Posterior vena cava (tissue), 2 donors: ENCODE data around the gene METAP1. TPM values are rescaled to one million over a fixed set of nuclear protein-coding genes. Genes with fewer than 3 reads are reported as not detected.
"Not testable (repeated sequence)": the region's sequence is repeated elsewhere in the genome, so short reads cannot be mapped to it uniquely, and the experiment has no call there.

Experiments
- DNase-seq: peaks from one replicate; pipeline ENCODE4 v3.0.0-alpha.2; 2020; ENCODE audit warnings: low spot score
- intact Hi-C, 2 donors: fragments of 100-400 bp; cut with DNase I; formaldehyde crosslinking; loops; one replicate each; pipeline versions ENCODE4 v1.14.1 to v1.14.2; 2022 to 2023
- total RNA-seq, 2 donors: library from RNA; stranded (reverse); fragmentation: NEBNext Ultra II Directional; extraction: Animal tissue kit (Norgen Biotek cat#: 25700); gene quantifications; one replicate each; pipeline ENCODE4 v1.2.1, GENCODE V29; 2021
- donor health status: DM: yes; HTN: yes; CAD: no.
- donor health status: DM: yes; HTN: yes; CAD: no.

METAP1 gene
- total RNA-seq, 2 donors from 2014 or later = 43.3 to 46.1 TPM

DNA sequence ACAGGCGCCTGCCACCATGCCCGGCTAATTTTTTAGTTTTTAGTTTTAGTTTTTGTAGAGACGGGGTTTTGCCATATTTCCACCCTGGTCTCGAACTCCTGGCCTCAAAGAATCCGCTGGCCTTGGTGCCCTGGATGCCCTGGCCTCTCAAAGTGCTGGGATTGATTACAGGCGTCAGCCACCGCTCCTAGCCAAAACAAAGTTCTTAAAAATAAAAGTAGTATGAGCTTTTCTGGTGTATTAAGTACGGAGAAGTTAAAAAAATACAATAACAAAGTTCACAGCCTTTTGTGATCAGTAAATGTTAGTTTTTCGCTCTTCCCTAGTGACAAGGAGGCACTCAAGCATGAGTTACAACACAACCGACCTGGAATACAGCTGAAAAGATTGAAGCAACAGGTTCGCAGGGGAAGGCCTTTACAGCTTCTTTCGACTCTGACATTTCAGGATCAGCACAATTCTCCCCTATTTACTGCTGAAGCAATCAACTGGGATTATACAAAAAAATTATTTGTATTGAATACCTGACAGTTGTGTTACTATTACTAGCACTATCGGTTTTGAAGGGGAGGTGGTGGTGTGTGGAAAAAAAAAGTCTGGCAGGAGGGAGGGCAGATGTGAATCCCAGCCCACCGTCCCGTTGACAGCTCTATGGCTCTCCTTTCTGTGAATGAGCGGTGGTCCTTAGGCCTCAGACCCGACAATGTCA lies 893 bp upstream of the METAP1 start:
- DNase-seq = no peak
- intact Hi-C loops = loop anchor here (5.0 to 10.0 kb wide), 3 partner anchors 60 to 63 kb away; no protein-coding TSS in a partner anchor

DNA sequence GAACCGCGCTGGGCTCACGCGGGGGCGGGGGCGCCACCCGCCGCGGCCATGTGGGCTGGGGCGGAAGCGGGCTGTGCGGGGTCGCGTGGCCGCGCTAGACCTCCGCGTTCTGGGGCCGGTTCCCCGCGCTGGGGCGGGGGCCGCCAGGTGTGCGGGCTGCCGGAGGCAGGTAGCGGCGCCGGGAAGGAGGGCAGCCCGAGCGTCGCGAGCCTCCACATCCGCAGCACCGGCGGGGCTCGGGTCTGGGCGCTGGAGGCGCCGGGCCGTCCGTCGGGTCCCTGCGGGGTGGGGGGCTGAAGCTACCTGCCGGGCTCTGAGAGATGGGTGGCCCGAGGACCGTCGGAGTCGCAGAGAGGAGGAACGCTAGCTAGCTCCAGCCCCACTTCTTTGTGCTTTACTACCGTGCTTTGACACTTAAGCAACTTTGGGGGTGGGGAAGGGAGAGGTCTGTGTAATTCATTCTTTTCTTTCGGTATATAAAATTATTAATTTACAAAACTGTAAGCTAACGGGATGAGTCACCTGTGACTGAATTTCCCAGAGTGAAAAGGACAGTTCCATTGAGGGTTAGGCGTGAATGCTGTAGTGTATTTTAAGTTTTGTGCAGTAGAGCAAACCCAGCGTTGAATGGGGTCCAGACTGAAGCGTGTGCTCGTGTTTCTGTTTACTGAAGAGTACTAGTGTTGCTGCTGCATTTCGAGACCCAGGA lies 689 bp downstream of the METAP1 start:
- no peak for DNase-seq
- intact Hi-C loops = loop anchor here (5.0 to 10.0 kb wide), 3 partner anchors 59 to 61 kb away; no protein-coding TSS in a partner anchor

GRCh38 chr4:98996765-98997068 lies 1.2 kb downstream of the METAP1 start:
- intact Hi-C loops = loop anchor here (5.0 to 10.0 kb wide), 3 partner anchors 58 to 62 kb away; no protein-coding TSS in a partner anchor
- DNase-seq = no peak

- DNase-seq = no peak
Observed at GRCh38 chr4:98997166-98997565, 1.6 kb downstream of the METAP1 start.

DNA sequence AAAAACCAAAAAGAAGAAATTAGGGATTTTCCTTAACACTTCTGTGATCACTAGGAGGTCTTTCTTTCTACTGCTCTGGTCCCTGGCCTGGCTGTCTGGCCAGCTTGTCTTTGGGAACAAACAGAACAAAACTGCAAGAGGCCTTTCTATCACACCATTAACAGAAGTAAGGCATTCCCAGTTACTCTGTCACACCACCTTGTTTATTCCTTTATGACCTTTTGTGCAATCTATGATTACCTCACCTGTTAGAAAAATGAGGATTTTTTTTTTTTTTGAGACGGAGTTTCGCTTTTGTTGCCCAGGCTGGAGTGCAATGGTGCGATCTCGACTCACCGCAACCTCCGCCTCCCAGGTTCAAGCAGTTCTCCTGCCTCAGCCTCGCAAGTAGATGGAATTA lies 3.0 kb downstream of the METAP1 start:
- intact Hi-C loops = loop anchor here (5.0 to 10.0 kb wide), 3 partner anchors 56 to 64 kb away; no protein-coding TSS in a partner anchor
- no peak for DNase-seq

More at GRCh38 chr4:98997166-98997565, 1.6 kb downstream of the METAP1 start:
- intact Hi-C loops = loop anchor here (5.0 to 10.0 kb wide), 3 partner anchors 58 to 62 kb away; no protein-coding TSS in a partner anchor

GRCh38 chr4:99002279-99002678 lies 6.8 kb downstream of the METAP1 start:
- intact Hi-C loops = no loop called here
- DNase-seq = no peak

DNA sequence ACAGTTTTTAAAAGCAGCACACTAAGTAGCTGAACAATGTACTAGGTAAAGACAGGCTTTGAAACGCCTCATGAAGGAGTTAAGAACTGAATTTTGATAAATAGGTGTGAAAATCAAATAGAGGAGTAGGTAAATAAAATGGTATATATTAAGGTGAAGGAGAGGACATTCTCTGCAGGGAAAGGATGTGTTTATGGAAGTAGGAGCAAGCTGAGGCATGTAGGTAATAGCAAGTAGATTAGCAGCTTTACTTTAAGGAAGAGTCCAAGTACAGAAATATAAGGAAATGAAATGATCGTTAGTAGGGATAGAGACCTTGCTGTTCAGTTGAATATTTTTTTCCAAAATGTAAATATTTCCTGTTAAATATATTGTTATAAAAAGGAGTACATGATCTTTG lies 12.5 kb downstream of the METAP1 start:
- intact Hi-C loops = loop anchor here in 1 of 2 donors (5.0 kb wide), 1 partner anchor 586 kb away; no protein-coding TSS in a partner anchor
- no peak for DNase-seq

GRCh38 chr4:99011910-99012309 lies 16.4 kb downstream of the METAP1 start:
- intact Hi-C loops = no loop called here
- no peak for DNase-seq

- no peak for DNase-seq
- intact Hi-C loops = no loop called here
Observed at GRCh38 chr4:99013402-99013843, 17.9 kb downstream of the METAP1 start.

GRCh38 chr4:99013884-99014523 lies 18.5 kb downstream of the METAP1 start:
- no peak for DNase-seq
- intact Hi-C loops = no loop called here

DNA sequence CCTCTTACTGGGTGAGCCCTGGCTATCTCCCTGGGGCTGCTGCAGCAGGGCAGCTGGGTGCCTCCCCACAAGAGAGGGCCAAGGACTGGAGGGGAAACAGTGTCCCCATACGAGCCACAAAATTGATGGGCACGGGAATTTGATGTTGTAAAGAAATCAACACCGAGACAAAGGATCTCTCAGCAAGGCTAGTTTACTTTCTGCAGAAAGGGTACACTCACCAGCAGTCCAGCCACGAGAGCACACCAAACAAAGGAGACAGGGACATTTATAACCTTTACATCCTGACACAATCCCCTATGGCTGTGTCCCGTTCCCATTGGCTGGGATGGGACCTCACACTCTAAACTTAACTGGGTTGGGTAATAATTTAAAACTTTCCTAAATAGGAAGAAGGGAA lies 25.9 kb downstream of the METAP1 start:
- intact Hi-C loops = no loop called here
- no peak for DNase-seq

DNA sequence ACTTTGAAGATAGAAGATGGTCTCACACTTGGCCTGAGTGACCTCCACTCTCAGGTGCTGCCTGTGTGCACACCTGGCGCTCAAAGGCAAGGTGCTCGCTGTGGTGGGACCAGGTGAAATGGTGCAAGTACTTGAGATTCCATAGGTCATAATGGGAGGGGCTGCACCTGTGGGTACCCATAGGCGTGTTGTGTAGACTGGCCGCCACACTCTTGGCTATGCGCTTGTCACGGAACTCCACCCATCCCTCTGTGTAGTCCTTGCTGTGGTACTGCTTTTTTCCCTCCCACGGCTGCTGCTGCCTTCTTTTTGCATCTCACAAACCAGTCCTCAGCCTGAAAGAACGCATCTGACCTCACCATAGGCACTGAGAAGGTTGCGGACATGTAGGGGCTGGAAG lies 27.0 kb downstream of the METAP1 start:
- no peak for DNase-seq
- intact Hi-C loops = no loop called here

- DNase-seq, intact Hi-C loops: not testable (repeated sequence)
Observed at GRCh38 chr4:99023800-99024251, 28.3 kb downstream of the METAP1 start.

GRCh38 chr4:99024481-99025275 lies 29.2 kb downstream of the METAP1 start:
- intact Hi-C loops = no loop called here
- DNase-seq = no peak

DNA sequence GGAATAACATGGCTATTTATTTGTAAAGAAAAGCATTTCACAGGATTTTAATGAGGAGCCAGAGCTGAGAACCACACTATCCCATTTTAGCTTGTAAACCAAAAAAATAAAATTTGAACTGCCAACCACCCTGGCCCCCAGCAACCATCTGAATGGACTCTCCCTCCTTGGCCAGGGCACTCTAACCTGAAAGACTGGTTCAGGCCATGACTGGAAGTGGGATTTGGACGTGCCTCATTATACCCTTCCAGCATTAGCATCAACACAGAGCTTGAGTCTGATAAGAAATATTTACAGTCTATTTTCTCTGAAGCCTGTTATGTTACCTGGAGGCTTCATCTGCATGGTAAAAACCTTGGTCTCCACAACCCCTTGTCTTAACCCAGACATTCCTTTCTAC lies 30.0 kb downstream of the METAP1 start:
- DNase-seq = no peak
- intact Hi-C loops = no loop called here

- no peak for DNase-seq
- intact Hi-C loops = no loop called here
Observed at GRCh38 chr4:99027304-99027703, 31.8 kb downstream of the METAP1 start.

- intact Hi-C loops = no loop called here
- no peak for DNase-seq
Observed at GRCh38 chr4:99028187-99028586, 32.7 kb downstream of the METAP1 start.

- intact Hi-C loops = no loop called here
- DNase-seq = no peak
Observed at GRCh38 chr4:99029018-99029735, 33.7 kb downstream of the METAP1 start.

DNA sequence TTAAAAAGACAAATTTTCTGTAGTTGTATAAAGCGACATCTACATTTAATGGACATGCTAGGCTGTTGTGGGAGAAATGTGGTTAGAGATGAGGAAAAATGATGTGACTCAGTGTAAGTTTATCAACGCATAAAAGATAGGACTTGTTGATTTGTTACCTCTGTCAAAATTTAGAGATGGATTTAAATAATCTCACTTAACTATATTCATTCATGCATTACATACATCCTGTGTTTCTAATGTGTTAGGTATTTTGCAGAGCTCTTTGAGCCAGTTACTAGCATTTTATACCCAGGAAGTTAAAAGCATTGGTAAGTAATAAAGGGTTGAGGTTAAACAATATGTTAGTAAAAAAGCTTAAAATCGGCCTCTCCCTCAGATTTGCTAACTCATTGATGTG lies 34.3 kb downstream of the METAP1 start:
- intact Hi-C loops = no loop called here
- DNase-seq = no peak
